H54 (cell line): ENCODE results near the gene RAB29.
"Not testable (repeated sequence)": the region's sequence is repeated elsewhere in the genome, so short reads cannot be mapped to it uniquely, and the experiment has no call there.

Experiments
- DNase-seq: peaks from one replicate; pipeline ENCODE4 v3.0.0; 2011; ENCODE audit warnings: low spot score, mixed read lengths; ENCODE audit not compliant: insufficient read length
- FAIRE-seq: peaks from 3 replicates; lab custom pipeline; 2011; peaks lifted over from hg19 to GRCh38; lab: Jason Lieb, UNC
- POLR2A ChIP-seq: IDR thresholded peaks from 2 replicates; pipeline ENCODE4 v1.6.1; 2011; ENCODE audit warnings: low read depth, mild to moderate bottlenecking, low read length

The RAB29 gene

DNA sequence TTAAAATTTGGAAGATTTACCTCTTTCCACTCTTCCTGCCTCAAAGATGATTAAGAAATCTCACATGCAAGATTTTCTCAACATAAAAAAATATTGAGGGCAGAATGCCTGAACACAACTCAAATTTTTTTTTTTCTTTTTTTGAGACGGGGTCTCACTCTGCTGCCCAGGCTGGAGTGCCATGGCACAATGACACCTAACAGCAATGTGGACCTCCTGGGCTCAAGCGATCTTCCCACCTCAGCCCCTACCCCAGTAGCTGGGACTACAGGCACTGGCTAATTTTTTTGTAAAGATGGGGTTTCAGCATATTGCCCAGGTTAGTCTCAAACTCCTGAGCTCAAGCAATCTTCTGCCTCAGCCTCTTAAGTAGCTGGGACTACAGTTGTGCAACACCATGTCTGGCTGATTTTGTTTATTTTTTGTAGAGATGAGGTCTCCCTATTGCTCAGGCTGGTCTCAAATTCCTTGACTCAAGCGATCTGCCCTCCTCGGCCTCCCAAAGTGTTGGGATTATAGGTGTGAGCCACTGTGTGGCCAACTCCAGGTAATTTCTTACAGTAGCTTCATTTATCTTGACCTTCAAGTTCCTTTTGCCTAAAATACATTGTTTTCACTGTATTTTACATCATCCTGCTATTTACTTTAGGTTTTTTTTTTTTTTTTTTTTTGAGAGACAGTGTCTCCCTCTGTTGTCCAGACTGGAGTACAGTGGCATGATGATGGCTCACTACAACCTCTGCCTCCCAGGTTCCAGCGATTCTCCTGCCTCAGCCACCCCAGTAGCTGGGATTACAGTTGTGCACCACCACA is 35.7 kb downstream of the RAB29 start:
- FAIRE-seq (no peak), DNase-seq (no peak)
- no peak for TF ChIP-seq POLR2A

DNA sequence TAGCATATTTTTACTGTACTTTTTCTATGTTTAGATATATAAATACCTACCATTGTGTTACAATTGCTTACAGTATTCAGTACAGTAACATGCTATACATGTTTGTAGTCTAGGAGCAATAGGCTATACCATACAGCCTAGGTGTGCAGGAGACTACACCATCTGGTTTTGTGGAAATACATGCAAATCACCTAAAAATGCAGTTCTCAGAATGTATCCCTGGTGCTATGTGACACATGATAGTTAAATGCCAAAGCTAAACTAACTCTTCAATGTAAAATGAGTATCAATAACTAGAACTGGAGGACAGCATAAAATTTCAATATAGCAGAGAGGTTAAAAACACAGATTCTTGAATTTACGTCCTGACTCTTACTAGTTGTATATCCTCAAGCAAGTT is 40.1 kb downstream of the RAB29 start:
- DNase-seq (no peak), FAIRE-seq (no peak)
- TF ChIP-seq POLR2A = no peak

GRCh38 chr1:205733438-205734175 is 41.7 kb downstream of the RAB29 start:
- FAIRE-seq (no peak), DNase-seq (no peak)
- TF ChIP-seq POLR2A = no peak

GRCh38 chr1:205729945-205730610 is 45.2 kb downstream of the RAB29 start:
- TF ChIP-seq POLR2A = no peak
- DNase-seq (no peak), FAIRE-seq (no peak)

GRCh38 chr1:205726619-205727125 is 48.6 kb downstream of the RAB29 start:
- TF ChIP-seq POLR2A = no peak
- FAIRE-seq (peak; percentile 81), DNase-seq (no peak)

GRCh38 chr1:205725514-205725913 is 49.8 kb downstream of the RAB29 start:
- DNase-seq = no peak
- TF ChIP-seq POLR2A = no peak
- no peak for FAIRE-seq

GRCh38 chr1:205720740-205721139 is 54.5 kb downstream of the RAB29 start:
- FAIRE-seq, DNase-seq: not testable (repeated sequence)

DNA sequence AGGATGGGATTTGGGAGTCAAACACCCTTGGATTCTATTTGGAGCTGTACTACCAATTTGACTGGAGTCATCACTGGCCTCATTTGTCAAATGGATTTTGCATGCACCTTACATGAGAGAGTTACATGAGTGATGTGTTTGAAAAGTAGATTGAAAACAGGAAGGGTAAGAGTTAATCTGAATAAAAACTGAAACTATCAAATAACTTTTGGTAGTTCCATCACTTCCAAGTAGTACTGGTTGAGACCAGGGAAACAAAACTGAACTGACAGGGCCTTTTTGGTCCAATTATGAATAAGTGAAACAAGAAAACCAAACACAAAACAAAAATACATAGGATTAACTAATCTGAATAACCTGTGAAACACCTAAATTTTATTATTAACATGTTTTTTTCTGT is 55.5 kb downstream of the RAB29 start:
- TF ChIP-seq POLR2A = no peak
- no peak for FAIRE-seq
- no peak for DNase-seq

DNA sequence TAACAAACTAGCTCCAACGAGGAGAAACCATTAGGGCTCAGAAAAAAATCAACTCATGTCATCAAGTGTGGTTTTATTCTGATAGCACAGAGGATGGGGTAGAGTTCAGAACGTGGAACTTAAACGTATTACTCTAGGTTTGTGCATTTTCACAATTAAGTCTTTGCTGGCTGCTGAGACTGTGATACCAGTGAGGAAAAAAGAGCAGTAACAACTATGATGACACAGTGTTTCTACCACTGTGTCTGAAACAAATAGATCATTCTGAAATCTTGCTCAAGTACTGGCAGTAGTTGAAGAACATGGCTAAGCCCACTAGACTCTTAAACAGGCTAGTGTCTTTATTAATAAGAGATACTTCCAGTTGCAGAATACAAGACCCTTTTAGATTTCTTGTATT is 56.3 kb downstream of the RAB29 start:
- no peak for TF ChIP-seq POLR2A
- DNase-seq (no peak), FAIRE-seq (no peak)
